Hepatocyte (in vitro differentiated cells): ENCODE results near the gene PIM3. TPM values are rescaled to one million over a fixed set of nuclear protein-coding genes. Genes with fewer than 3 reads are reported as not detected.
"Not testable (repeated sequence)": the region's sequence is repeated elsewhere in the genome, so short reads cannot be mapped to it uniquely, and the experiment has no call there.

Experiments used
- DNase-seq: peaks from one replicate; pipeline ENCODE4 v3.0.0-alpha.2; 2016; ENCODE audit warnings: low spot score
- H2AFZ ChIP-seq: fragments of 200-600 bp; sonication (generic); 2 replicates; pipeline ENCODE4 v1.6.0; 2016; ENCODE audit warnings: antibody characterized with exemption, mild to moderate bottlenecking
- H3K27ac ChIP-seq: fragments of 200-600 bp; sonication (generic); 2 replicates; pipeline ENCODE4 v1.5.1; 2016; ENCODE audit warnings: mild to moderate bottlenecking
- H3K27me3 ChIP-seq: fragments of 200-600 bp; sonication (generic); 2 replicates; pipeline ENCODE4 v1.6.1; 2016
- H3K36me3 ChIP-seq: fragments of 200-600 bp; sonication (generic); replicated peaks from 2 replicates; pipeline ENCODE4 v1.5.1; 2016; ENCODE audit warnings: low read depth; ENCODE audit not compliant: insufficient read depth
- H3K4me1 ChIP-seq: fragments of 200-600 bp; sonication (generic); 2 replicates; pipeline ENCODE4 v1.5.1; 2016; ENCODE audit warnings: mild to moderate bottlenecking, moderate library complexity; ENCODE audit not compliant: insufficient read depth
- H3K4me2 ChIP-seq: fragments of 200-600 bp; sonication (generic); 2 replicates; pipeline ENCODE4 v1.6.0; 2016
- H3K4me3 ChIP-seq: fragments of 200-600 bp; sonication (generic); 2 replicates; pipeline ENCODE4 v1.5.1; 2016; ENCODE audit warnings: mild to moderate bottlenecking
- H3K79me2 ChIP-seq: fragments of 200-600 bp; sonication (generic); 2 replicates; pipeline ENCODE4 v1.6.0; 2017; ENCODE audit warnings: mild to moderate bottlenecking
- H3K9me2 ChIP-seq: fragments of 200-600 bp; sonication (generic); replicated peaks from 2 replicates; pipeline ENCODE4 v1.6.0; 2017; ENCODE audit warnings: mild to moderate bottlenecking; ENCODE audit not compliant: insufficient read depth
- H3K9me3 ChIP-seq: fragments of 200-600 bp; sonication (generic); 2 replicates; pipeline ENCODE4 v1.5.1; 2016; ENCODE audit warnings: low read depth, mild to moderate bottlenecking
- H4K20me1 ChIP-seq: fragments of 200-600 bp; sonication (generic); 2 replicates; pipeline ENCODE4 v1.6.0; 2016; ENCODE audit warnings: mild to moderate bottlenecking; ENCODE audit not compliant: insufficient read depth, poor library complexity, severe bottlenecking
- CTCF ChIP-seq: fragments of 200-600 bp; sonication (generic); IDR thresholded peaks from 2 replicates; pipeline ENCODE4 v1.5.1; 2016; ENCODE audit warnings: antibody characterized with exemption, mild to moderate bottlenecking; ENCODE audit not compliant: poor library complexity
- EZH2 ChIP-seq: fragments of 200-600 bp; sonication (generic); IDR thresholded peaks from 2 replicates; pipeline ENCODE4 v1.6.1; 2016; ENCODE audit warnings: antibody characterized with exemption, mild to moderate bottlenecking, borderline replicate concordance
- EZH2phosphoT487 ChIP-seq: fragments of 200-600 bp; sonication (generic); IDR thresholded peaks from one replicate; pipeline ENCODE4 v1.6.1; 2018; ENCODE audit warnings: antibody characterized with exemption, mild to moderate bottlenecking, low read depth, moderate library complexity; ENCODE audit not compliant: unreplicated experiment, severe bottlenecking
- WGBS: methylation state at CpG from one replicate; pipeline ENCODE4 v1.1.6; 2016; ENCODE audit warnings: low lambda C conversion rate; ENCODE audit errors: missing lambda C conversion rate; 5-methylcytosine and 5-hydroxymethylcytosine counted together
- polyA plus RNA-seq: library from polyadenylated mRNA; unstranded; fragments of >200 nt; fragmentation: Nextera tagmentation; extraction: Ambion mirVana; gene quantifications from 2 replicates; pipeline ENCODE4 v1.2.1, GENCODE V29; 2016
- total RNA-seq: library from RNA; depleted of rRNA; stranded (reverse); fragments of >200 nt; gene quantifications from 2 replicates; pipeline ENCODE4 v1.2.3, GENCODE V29; 2014

PIM3 gene
- total and polyA plus RNA-seq, 2 experiments from 2014 or later: 81.1 to 138 TPM

- no peaks in the 10 kb centered on the region for H3K9me2 ChIP-seq
- H2AFZ ChIP-seq: no peak overlapping the region
- no peak overlapping the region for H3K4me2 ChIP-seq
- no peaks in the 10 kb centered on the region for H3K27me3 ChIP-seq
- DNase-seq: no peak
- H4K20me1 ChIP-seq: no peaks in the 10 kb centered on the region
- H3K36me3 ChIP-seq: no peaks in the 10 kb centered on the region
- H3K27ac ChIP-seq: no peak overlapping the region
- H3K9me3 ChIP-seq: no peaks in the 10 kb centered on the region
- TF ChIP-seq CTCF: no peak
- TF ChIP-seq EZH2phosphoT487: no peak
- no peak for TF ChIP-seq EZH2
- WGBS: 85% methylated on average over 14 of the region's 14 CpGs
- H3K4me1 ChIP-seq: no peaks in the 10 kb centered on the region
- no peak overlapping the region for H3K4me3 ChIP-seq
- H3K79me2 ChIP-seq: no peaks in the 10 kb centered on the region
Measured at GRCh38 chr22:49977578-49977977, 17.0 kb downstream of the PIM3 start.

GRCh38 chr22:49979587-49980264 lies 19.2 kb downstream of the PIM3 start:
- Histone ChIP-seq H3K4me1 (no peaks in the 10 kb centered on the region), H3K36me3 (no peaks in the 10 kb centered on the region), H3K27me3 (peaks cover 20% of the 10 kb centered on the region), H3K9me2 (no peaks in the 10 kb centered on the region), H3K79me2 (no peaks in the 10 kb centered on the region), H3K27ac (no peak overlapping the region), H3K9me3 (no peaks in the 10 kb centered on the region), H3K4me3 (no peak overlapping the region), H3K4me2 (no peak overlapping the region), H4K20me1 (no peaks in the 10 kb centered on the region), H2AFZ (no peak overlapping the region)
- TF ChIP-seq EZH2 (no peak), CTCF (peak; percentile 43)
- DNase-seq: peak; percentile 29
- WGBS: 50% methylated on average over 7 of the region's 7 CpGs

GRCh38 chr22:49981799-49982198 lies 21.2 kb downstream of the PIM3 start:
- H3K27ac ChIP-seq, H3K79me2 ChIP-seq, H3K4me2 ChIP-seq, H3K4me1 ChIP-seq, H3K9me2 ChIP-seq, H2AFZ ChIP-seq, H3K36me3 ChIP-seq, H3K4me3 ChIP-seq, H4K20me1 ChIP-seq, DNase-seq: not testable (repeated sequence)
- peaks cover 23% of the 10 kb centered on the region for H3K27me3 ChIP-seq
- WGBS: 97% methylated on average over 7 of the region's 7 CpGs
- H3K9me3 ChIP-seq: peaks cover 13% of the 10 kb centered on the region

- Histone ChIP-seq H2AFZ (peak overlapping the region; percentile 60), H3K36me3 (no peaks in the 10 kb centered on the region), H3K4me3 (no peak overlapping the region), H3K9me2 (no peaks in the 10 kb centered on the region), H3K79me2 (no peaks in the 10 kb centered on the region), H3K27me3 (peaks cover 23% of the 10 kb centered on the region), H4K20me1 (no peaks in the 10 kb centered on the region), H3K27ac (no peak overlapping the region), H3K4me2 (peak overlapping the region; percentile 73), H3K4me1 (no peaks in the 10 kb centered on the region), H3K9me3 (peaks cover 13% of the 10 kb centered on the region)
- DNase-seq: peak; percentile 39
- TF ChIP-seq CTCF (peak; percentile 40), EZH2 (peak; percentile 18), EZH2phosphoT487 (no peak)
- 41% methylated on average over 30 of the region's 90 CpGs for WGBS
Measured at GRCh38 chr22:49983148-49984042, 22.8 kb downstream of the PIM3 start.
